Measurements from ENCODE around the gene HOXA6.

DNA sequence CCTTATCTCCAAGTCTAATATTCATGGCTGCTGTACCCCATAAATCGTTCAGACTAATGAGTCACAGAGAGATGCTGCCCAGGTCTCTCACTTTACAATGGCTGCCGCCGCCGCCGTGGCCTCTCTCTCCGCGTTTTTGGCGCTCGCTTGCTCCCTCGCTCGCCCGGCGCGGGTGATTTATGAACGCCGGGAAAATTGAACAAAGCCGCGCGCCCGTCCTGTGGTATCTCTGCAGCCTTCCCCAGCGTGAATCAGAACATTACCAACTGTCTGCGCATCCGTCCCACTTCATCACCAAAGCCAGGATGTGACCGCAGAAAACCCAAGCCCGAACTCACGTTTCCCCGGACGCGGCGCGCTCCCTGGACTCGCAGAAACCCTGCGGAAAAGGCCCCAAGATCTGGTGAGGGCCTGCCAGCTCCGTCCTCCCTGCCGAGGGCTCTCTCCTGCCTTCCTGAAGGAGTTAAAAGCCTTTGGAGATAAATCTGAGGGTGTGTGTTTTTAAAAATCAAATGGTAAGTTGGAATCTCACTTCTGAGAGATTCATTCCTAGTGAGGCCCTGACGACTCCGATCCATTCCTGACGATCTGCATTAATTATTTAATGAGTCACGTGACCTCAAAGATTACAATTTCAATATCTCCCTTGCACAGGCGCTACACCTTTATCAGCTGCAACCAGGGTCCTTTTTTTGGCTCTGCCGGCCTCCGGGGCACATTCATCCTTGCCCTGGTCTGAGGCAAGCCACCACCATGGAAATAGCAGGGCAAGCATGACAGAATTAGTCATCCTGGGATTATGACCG is 23.3 kb downstream of the HOXA6 start:
- TF ChIP-seq, protein P1, sequence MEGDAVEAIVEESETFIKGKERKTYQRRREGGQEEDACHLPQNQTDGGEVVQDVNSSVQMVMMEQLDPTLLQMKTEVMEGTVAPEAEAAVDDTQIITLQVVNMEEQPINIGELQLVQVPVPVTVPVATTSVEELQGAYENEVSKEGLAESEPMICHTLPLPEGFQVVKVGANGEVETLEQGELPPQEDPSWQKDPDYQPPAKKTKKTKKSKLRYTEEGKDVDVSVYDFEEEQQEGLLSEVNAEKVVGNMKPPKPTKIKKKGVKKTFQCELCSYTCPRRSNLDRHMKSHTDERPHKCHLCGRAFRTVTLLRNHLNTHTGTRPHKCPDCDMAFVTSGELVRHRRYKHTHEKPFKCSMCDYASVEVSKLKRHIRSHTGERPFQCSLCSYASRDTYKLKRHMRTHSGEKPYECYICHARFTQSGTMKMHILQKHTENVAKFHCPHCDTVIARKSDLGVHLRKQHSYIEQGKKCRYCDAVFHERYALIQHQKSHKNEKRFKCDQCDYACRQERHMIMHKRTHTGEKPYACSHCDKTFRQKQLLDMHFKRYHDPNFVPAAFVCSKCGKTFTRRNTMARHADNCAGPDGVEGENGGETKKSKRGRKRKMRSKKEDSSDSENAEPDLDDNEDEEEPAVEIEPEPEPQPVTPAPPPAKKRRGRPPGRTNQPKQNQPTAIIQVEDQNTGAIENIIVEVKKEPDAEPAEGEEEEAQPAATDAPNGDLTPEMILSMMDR (IDR thresholded peaks at IDR 0.05; ENCODE audit: borderline replicate concordance, extremely low read depth, low read length, poor library complexity, severe bottlenecking): no peak
- no peak for TF ChIP-seq EZH2 (IDR thresholded peaks at IDR 0.05; ENCODE audit: borderline replicate concordance, low read depth, low read length, severe bottlenecking)

All from DND-41 (cell line).